GM04503 (cell line): ENCODE measurements around the gene EIF4E3.
A peak's percentile ranks its signal among the peaks of the same experiment; 100 is the strongest.

Experiments used
- DNase-seq: peaks from one replicate; pipeline ENCODE4 v3.0.0-alpha.2; 2012; ENCODE audit warnings: low read depth

The EIF4E3 gene

DNA sequence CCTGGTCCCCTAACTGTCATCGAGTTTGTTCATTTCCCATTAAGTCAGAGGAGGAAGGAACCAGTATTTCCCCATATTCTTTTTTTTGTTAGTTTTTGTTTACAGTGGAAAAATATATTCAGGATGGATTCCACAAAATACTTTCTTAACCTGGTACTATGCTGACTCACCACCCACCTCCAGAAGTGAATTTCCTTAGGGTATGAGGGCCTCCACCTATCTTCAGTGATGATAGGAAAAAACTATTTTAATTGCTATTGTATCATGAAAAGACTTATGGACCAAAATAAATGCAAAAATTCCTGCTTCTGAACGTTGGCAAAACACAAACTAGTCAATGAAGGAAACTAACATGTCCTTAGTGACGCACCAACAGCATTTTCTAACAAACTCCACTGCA is 77.5 kb downstream of the EIF4E3 start:
- DNase-seq: no peak

- DNase-seq: no peak
Observed at GRCh38 chr3:71646971-71647370, 78.2 kb downstream of the EIF4E3 start.

GRCh38 chr3:71645140-71645539 is 80.1 kb downstream of the EIF4E3 start:
- no peak for DNase-seq

DNA sequence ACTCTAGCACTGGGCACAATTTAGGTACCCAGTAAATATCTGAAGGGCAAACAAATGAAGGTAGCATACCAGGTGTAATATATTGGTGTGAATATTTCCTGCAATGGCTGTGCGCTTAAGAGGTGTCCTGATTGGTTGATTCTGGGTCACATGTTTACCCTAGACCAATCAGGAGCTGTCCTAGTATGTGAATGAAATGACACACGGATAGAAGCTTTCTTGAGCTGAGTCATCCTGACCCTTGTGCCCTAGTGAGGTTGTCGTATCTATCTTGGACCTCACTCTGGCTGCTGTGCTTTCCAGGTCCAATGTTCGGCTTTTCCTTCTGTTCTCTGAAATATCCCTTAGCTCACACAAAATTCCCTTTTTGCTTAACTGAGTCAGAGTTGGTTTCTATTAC is 83.5 kb downstream of the EIF4E3 start:
- DNase-seq: no peak

DNA sequence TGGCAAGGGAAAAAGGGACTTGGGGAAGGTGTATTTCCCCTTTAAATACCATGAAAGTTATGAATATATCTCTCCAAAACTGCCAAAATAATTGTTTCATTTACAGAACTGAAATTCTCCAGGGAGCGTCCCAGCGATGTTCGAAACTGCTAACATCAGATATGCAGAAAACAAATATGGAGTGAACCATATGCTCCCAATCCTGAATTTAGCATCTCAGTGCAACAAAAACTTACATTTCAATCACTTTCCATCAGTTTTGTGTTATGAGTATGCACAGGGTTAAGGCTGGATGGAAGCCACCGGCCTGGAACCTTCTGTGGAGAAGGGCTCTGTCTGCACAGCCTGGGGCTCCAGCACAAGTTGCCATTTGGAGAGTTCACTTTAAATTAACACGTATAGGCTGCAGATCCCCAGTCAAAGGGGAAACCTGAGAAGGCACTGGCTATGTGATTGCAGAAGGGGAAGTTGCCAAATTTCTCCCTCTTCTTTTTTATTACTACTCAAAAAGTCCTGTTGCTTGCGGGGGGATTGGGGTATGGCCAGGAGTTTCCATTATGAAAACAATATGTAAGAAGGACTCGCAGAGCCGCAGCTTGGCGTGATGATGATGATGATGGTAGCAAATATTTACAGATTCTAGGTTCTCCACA is 84.7 kb downstream of the EIF4E3 start:
- DNase-seq: no peak

GRCh38 chr3:71636482-71636881 is 88.7 kb downstream of the EIF4E3 start:
- no peak for DNase-seq

DNA sequence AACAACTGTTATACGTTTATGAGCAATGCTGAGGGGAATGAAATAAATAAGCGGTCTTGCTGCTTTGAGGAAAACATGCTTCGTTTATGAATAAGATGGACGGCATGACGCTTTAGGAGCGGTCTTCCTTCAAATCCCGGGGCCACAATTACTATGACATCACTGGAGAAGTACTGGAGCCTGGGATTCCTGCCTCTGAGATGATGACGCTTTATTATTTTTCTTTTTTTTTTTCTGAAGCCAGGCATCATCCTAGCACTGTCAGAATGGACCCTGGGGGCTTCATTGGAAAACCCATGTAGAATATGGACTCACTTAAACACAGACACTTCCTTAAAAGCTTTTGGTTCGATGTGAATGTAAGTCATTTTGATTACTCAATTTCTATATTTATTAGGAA is 89.2 kb downstream of the EIF4E3 start:
- no peak for DNase-seq

DNA sequence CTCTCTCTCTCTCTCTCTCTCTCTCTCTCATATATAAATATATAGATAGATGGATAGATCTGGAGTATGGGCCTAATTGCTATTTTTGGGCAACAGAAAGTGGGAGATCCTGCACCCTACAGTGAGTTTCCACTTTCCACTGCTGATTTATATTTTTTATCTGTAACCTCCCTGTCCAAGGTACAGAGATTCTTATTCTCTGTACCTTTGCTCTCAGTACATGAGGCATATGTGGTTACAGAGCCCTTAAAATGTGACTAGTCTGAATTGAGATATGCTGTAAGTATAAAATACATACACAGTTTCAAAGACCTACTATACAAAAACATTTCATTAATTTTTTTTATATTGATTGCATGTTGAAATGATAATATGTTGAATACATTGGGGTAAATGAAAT is 90.5 kb downstream of the EIF4E3 start:
- DNase-seq: no peak

GRCh38 chr3:71629711-71630110 is 95.5 kb downstream of the EIF4E3 start:
- no peak for DNase-seq

DNA sequence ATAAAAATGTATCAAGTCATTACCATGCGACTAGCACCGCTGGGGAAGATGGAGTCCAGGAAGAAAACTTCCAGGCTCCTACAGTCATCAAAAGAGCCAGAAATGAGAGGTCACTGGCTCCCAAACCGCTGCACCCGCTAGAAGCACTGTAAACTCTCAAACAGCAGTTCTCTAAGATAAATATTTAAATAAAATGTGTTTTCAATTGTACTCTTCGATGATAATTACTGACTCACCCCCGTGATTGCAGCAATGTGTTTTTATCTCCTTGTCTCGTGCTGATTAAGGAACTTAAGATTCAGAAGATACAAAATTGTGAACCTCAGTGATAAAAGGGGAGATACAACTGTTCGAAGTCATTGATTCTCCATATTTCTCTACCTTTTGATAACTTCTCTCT is 95.9 kb downstream of the EIF4E3 start:
- peak; percentile 28 for DNase-seq

GRCh38 chr3:71628522-71628921 is 96.7 kb downstream of the EIF4E3 start:
- no peak for DNase-seq

DNA sequence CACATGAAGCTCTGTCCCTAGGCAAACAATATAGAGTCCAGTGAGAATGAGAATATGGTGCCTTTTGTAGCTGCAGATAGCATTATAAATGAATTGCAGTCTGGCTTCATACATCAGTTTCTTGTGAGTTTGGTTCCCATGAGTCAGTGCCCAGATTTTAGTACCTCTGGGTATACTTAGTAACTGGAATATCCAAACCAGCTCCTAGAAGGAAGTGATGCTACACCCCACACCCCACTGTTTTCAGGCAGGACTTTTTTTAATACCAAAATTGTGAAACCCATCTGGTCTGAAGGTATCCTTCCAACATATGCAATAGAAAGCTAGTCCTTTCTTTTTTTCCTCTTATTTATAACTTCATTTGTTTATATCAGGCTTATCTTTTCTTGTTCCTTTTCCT is 99.5 kb downstream of the EIF4E3 start:
- DNase-seq: no peak
